Measurements from ENCODE around the gene CDKAL1.

DNA sequence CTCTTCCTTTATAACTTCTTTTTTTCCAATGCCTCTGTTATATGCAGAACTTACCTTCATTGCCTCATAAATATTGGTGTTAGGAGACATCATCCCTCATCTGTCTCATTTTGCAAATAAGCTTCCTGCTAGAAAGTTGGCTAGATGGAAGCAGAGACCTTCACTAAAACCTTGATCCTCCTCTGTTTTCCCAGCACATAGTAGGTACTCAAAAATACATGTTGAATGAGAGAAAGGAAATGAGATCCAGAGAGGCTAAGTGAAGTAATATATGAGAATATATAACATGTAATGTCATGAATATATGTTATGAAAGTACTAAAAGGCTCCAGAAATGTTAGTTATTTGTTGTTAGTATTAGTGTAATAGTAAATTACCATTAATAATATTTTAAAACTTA, 91.9 kb downstream of the CDKAL1 start:
- TF ChIP-seq POLR2A (IDR thresholded peaks at IDR 0.05) (no peak), POLR2AphosphoS5 (IDR thresholded peaks at IDR 0.05) (no peak)
